Thoracic aorta (tissue), 2 donors: ENCODE data around the gene ITGB7. TPM values are rescaled to one million over a fixed set of nuclear protein-coding genes. Genes with fewer than 3 reads are reported as not detected.

Experiments used
- ATAC-seq: fragments of 150-250 bp; one replicate; pipeline ENCODE4 v1.8.0; 2017; ENCODE audit warnings: low read depth; ENCODE audit not compliant: insufficient number of reproducible peaks, low FRiP score
- DNase-seq: peaks from one replicate; pipeline ENCODE4 v3.0.0-alpha.2; 2020; ENCODE audit warnings: low spot score
- H3K27ac ChIP-seq, 2 donors: fragments of 200-600 bp; sonication (generic); 1 replicate in 1 of 2; 2 replicates in 1 of 2; pipeline ENCODE4 v1.5.1; 2016; ENCODE audit warnings: mild to moderate bottlenecking in 2 of 2, moderate library complexity in 2 of 2
- H3K27me3 ChIP-seq: fragments of 200-600 bp; sonication (generic); replicated peaks from 2 replicates; pipeline ENCODE4 v1.6.0; 2016; ENCODE audit warnings: mild to moderate bottlenecking; ENCODE audit not compliant: insufficient read depth
- H3K36me3 ChIP-seq: fragments of 200-600 bp; sonication (generic); one replicate; pipeline ENCODE4 v1.5.1; 2016
- H3K4me1 ChIP-seq, 2 donors: fragments of 200-600 bp; sonication (generic); 1 replicate in 1 of 2; 2 replicates in 1 of 2; pipeline versions ENCODE4 v1.5.1 to v1.6.0; 2016; ENCODE audit warnings: low read depth in 2 of 2, mild to moderate bottlenecking in 1 of 2; ENCODE audit not compliant: control insufficient read depth in 1 of 2
- H3K4me3 ChIP-seq: fragments of 200-600 bp; sonication (generic); 2 replicates; pipeline ENCODE4 v1.5.1; 2016; ENCODE audit warnings: mild to moderate bottlenecking
- H3K9me3 ChIP-seq: fragments of 200-600 bp; sonication (generic); 2 replicates; pipeline ENCODE4 v1.5.1; 2016
- CTCF ChIP-seq: fragments of 200-600 bp; sonication (generic); IDR thresholded peaks from one replicate; pipeline ENCODE4 v1.5.1; 2019; ENCODE audit warnings: antibody characterized with exemption
- total RNA-seq, 2 donors: library from RNA; depleted of rRNA; stranded (reverse); fragments of >200 nt; gene quantifications; one replicate each; pipeline versions ENCODE4 v1.1.0 to v1.2.3, GENCODE V29; 2016

The ITGB7 gene
- total RNA-seq, 2 donors from 2014 or later: 2.1 to 8.3 TPM

- DNase-seq: no peak
- no peaks in the 10 kb centered on the region for H3K36me3 ChIP-seq
- H3K27ac ChIP-seq: peak overlapping the region; percentile 71 to 91
- H3K4me1 ChIP-seq: peaks cover 28 to 54% of the 10 kb centered on the region in 2 donors
- ATAC-seq: peak; percentile 26
- TF ChIP-seq CTCF: no peak
- peak overlapping the region; percentile 94 for H3K4me3 ChIP-seq
- H3K27me3 ChIP-seq: no peaks in the 10 kb centered on the region
- no peaks in the 10 kb centered on the region for H3K9me3 ChIP-seq
These were observed 25.8 kb upstream of the ITGB7 start for GRCh38 chr12:53232646-53233461.

DNA sequence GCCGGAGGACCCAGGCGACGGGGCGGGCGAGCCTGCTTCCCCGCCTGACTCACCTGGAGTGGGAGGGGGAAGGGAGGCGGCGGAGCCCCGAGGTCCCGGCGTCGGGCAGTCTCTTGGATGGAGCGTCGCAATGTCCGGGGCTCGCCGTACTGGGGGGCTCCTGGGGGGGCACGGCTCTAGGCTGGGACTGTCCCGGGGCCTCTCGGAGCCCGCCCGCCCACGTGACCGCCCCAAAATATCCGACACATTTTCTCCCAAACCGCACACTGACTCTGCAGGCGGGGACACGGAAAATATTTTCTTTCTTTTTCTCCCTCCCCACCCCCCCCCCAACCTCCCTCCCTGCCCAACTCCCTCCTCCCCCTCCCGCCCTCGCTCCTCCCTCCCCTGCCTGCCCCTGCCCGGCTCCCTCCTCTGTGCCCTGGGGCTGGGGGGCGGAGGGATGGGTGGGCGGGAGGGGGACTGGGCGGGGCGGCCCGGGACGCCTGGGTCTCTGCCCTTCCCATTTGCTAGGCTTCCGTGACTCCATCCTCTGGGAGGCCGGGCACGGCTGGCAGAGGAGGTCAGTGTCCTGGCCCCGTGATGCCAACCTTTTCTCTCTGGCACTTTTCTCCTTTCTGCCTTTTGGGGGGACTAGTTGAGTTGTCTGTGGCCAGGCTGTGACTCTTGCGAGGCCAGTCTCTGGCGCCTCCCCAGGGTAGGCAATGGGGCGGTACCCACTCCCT lies 25.0 kb upstream of the ITGB7 start, which contains the start of gene RARG:
RARG (minus strand) TSS at position 289 of the 725 bp plus-strand sequence. CDS start 4,664 bp downstream, outside the sequence.
- peak within 1 kb of the TSS; percentile 88 to 92 for H3K27ac ChIP-seq
- no peaks in the 10 kb centered on the region for H3K36me3 ChIP-seq
- ATAC-seq (peak; percentile 57), DNase-seq (peak; percentile 46)
- peaks cover 28 to 54% of the 10 kb centered on the region in 2 donors for H3K4me1 ChIP-seq
- no peaks in the 10 kb centered on the region for H3K9me3 ChIP-seq
- peak within 1 kb of the TSS; percentile 94 for H3K4me3 ChIP-seq
- no peaks in the 10 kb centered on the region for H3K27me3 ChIP-seq
- TF ChIP-seq CTCF: no peak

GRCh38 chr12:53231671-53231920 lies 24.5 kb upstream of the ITGB7 start:
- peak overlapping the region; percentile 88 to 92 for H3K27ac ChIP-seq
- H3K36me3 ChIP-seq: peaks cover 3% of the 10 kb centered on the region
- no peak for ATAC-seq
- no peaks in the 10 kb centered on the region for H3K27me3 ChIP-seq
- peak overlapping the region; percentile 94 for H3K4me3 ChIP-seq
- H3K9me3 ChIP-seq: no peaks in the 10 kb centered on the region
- no peak for DNase-seq
- peaks cover 28 to 54% of the 10 kb centered on the region in 2 donors for H3K4me1 ChIP-seq
- TF ChIP-seq CTCF: no peak

DNA sequence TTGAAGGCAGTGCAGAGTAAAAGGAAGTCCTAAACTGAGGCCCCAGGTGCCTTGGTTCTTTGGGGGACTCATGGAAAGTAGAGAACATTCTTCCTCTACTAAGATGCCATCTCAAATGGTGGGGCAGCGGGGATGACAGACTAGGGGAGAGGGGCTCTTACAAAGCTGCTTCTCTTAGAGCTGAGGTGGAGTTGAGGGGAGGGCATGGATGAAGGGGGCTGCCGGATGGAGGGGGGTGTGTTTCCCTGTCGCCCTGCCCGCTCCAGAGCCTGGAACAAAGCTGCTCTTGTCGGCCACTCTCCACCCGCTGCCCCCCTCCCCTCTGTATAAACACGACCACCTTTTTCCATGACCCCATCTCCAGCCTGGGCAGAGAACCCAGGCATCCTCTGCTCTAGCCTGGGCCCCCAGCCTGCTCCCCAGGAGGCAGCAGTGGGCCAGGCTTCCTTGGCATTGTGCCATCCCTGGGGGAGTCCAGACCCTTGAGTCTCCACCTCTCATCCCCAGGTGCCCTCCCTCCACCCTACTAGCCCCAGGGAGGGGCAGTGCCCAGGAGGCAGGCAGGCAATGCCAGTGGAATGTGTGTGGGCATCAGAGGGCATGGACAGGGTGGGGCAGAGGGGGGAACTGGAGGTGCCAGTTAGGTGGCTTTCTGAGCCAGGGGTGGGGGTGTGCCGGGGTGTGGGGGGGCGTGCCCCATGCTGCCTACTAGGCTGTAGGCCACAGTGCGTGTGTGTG lies 23.2 kb upstream of the ITGB7 start:
- H3K27me3 ChIP-seq: no peaks in the 10 kb centered on the region
- peak overlapping the region; percentile 94 for H3K4me3 ChIP-seq
- peak overlapping the region; percentile 65 to 92 for H3K27ac ChIP-seq
- TF ChIP-seq CTCF: no peak
- peaks cover 3% of the 10 kb centered on the region for H3K36me3 ChIP-seq
- H3K4me1 ChIP-seq: peaks cover 28 to 68% of the 10 kb centered on the region in 2 donors
- H3K9me3 ChIP-seq: no peaks in the 10 kb centered on the region
- no peak for ATAC-seq
- no peak for DNase-seq

- TF ChIP-seq CTCF: no peak
- peak overlapping the region; percentile 65 to 92 for H3K27ac ChIP-seq
- ATAC-seq: no peak
- no peak for DNase-seq
- H3K27me3 ChIP-seq: no peaks in the 10 kb centered on the region
- peak overlapping the region; percentile 94 for H3K4me3 ChIP-seq
- H3K9me3 ChIP-seq: no peaks in the 10 kb centered on the region
- peaks cover 31 to 71% of the 10 kb centered on the region in 2 donors for H3K4me1 ChIP-seq
- peaks cover 3% of the 10 kb centered on the region for H3K36me3 ChIP-seq
These were observed 22.4 kb upstream of the ITGB7 start for GRCh38 chr12:53229454-53229853.
